Measurements from ENCODE around the gene CD209.

DNA sequence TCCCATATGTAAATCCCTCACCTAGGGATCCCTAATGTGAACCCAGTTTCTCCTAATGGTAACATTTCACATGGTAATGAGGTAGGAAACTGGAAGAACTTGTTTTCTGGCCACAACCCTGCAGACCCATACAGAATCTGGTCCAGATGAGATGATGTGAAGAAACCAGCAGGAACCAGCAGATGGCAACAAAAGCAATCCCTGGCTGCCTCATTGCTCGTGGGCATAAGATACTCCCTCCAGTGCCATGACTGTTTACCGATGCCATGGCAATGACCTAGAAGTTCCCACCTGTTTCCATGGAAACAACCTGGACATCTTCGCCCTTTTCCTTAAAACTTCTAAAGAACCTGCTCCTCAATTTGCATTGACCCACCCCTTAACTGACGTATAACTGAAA lies 1.4 kb upstream of the CD209 start:
- TF ChIP-seq CTCF (IDR thresholded peaks at IDR 0.05 in 2 of 3, conservative IDR thresholded peaks at IDR 0.05 in 1 of 3; ENCODE audit: borderline replicate concordance in 1 of 3, insufficient read depth in 1 of 3, low read depth in 2 of 3, low read length in 2 of 3) (peak; percentile 39 to 52 (median 51); a peak in 5 of 6 replicates), POLR2A (IDR thresholded peaks at IDR 0.05; ENCODE audit: borderline replicate concordance, extremely low read depth, insufficient read depth, insufficient read length) (no peak)

All from HCT116 (cell line).